H9 (cell line): ENCODE measurements around the gene CYSTM1. TPM values are rescaled to one million over a fixed set of nuclear protein-coding genes. Genes with fewer than 3 reads are reported as not detected.

Source experiments
- DNase-seq: peaks from one replicate; pipeline ENCODE4 v3.0.0-alpha.2; 2017
- H2AFZ ChIP-seq: one replicate; pipeline ENCODE4 v1.6.1; 2013; ENCODE audit warnings: mild to moderate bottlenecking, low read length, control low read depth, moderate library complexity
- H2AK5ac ChIP-seq: 2 replicates; pipeline ENCODE4 v1.6.1; 2013; ENCODE audit warnings: low read length, control low read depth, mixed read lengths; ENCODE audit not compliant: insufficient read length
- H2BK120ac ChIP-seq: one replicate; pipeline ENCODE4 v1.6.1; 2013; ENCODE audit warnings: low read depth, mild to moderate bottlenecking, low read length, control low read depth, inconsistent platforms; ENCODE audit not compliant: poor library complexity, severe bottlenecking
- H2BK12ac ChIP-seq: 2 replicates; pipeline ENCODE4 v1.6.1; 2013; ENCODE audit warnings: low read length, control low read depth, mixed read lengths, low read depth; ENCODE audit not compliant: insufficient read length
- H2BK15ac ChIP-seq: 2 replicates; pipeline ENCODE4 v1.6.1; 2013; ENCODE audit warnings: low read depth, low read length, control low read depth
- H2BK20ac ChIP-seq: one replicate; pipeline ENCODE4 v1.6.1; 2013; ENCODE audit warnings: low read depth, mild to moderate bottlenecking, low read length, control low read depth, inconsistent platforms; ENCODE audit not compliant: poor library complexity, severe bottlenecking
- H2BK5ac ChIP-seq: 2 replicates; pipeline ENCODE4 v1.6.1; 2013; ENCODE audit warnings: low read length, control low read depth, mixed read lengths; ENCODE audit not compliant: insufficient read length
- H3K14ac ChIP-seq: 2 replicates; pipeline ENCODE4 v1.6.1; 2013; ENCODE audit warnings: low read length, control low read depth; ENCODE audit not compliant: insufficient read depth
- H3K18ac ChIP-seq: 2 replicates; pipeline ENCODE4 v1.6.1; 2013; ENCODE audit warnings: low read depth, mild to moderate bottlenecking, mixed read lengths, low read length, control low read depth; ENCODE audit not compliant: insufficient read length
- H3K23ac ChIP-seq: 2 replicates; pipeline ENCODE4 v1.6.1; 2013; ENCODE audit warnings: low read length, control low read depth, mixed read lengths, low read depth; ENCODE audit not compliant: insufficient read length
- H3K23me2 ChIP-seq: 2 replicates; pipeline ENCODE4 v1.6.1; 2013; ENCODE audit warnings: low read depth, mild to moderate bottlenecking, mixed read lengths, low read length, control low read depth; ENCODE audit not compliant: insufficient read length, poor library complexity, severe bottlenecking
- H3K27ac ChIP-seq: 2 replicates; pipeline ENCODE4 v1.5.1; 2013; ENCODE audit warnings: low read length, control low read depth, mixed read lengths, low read depth; ENCODE audit not compliant: insufficient read length
- H3K27me3 ChIP-seq: 2 replicates; pipeline ENCODE4 v1.6.1; 2013; ENCODE audit warnings: low read length, control low read depth, inconsistent platforms; ENCODE audit not compliant: insufficient read depth
- H3K4ac ChIP-seq: 2 replicates; pipeline ENCODE4 v1.6.1; 2013; ENCODE audit warnings: low read depth, mild to moderate bottlenecking, control low read depth, inconsistent platforms, low read length, moderate library complexity
- H3K4me1 ChIP-seq: 2 replicates; pipeline ENCODE4 v1.6.1; 2013; ENCODE audit warnings: low read length, control low read depth, inconsistent platforms; ENCODE audit not compliant: insufficient read depth
- H3K4me2 ChIP-seq: 2 replicates; pipeline ENCODE4 v1.6.1; 2013; ENCODE audit warnings: low read length, control low read depth, mixed read lengths; ENCODE audit not compliant: insufficient read length, insufficient read depth
- H3K56ac ChIP-seq: 2 replicates; pipeline ENCODE4 v1.6.1; 2013; ENCODE audit warnings: low read depth, mild to moderate bottlenecking, mixed read lengths, low read length, control low read depth; ENCODE audit not compliant: insufficient read length
- H3K79me1 ChIP-seq: 2 replicates; pipeline ENCODE4 v1.6.1; 2013; ENCODE audit warnings: low read depth, mild to moderate bottlenecking, moderate library complexity, low read length, control low read depth, inconsistent platforms; ENCODE audit not compliant: insufficient read depth, poor library complexity, severe bottlenecking
- H3K79me2 ChIP-seq: 2 replicates; pipeline ENCODE4 v1.6.1; 2013; ENCODE audit warnings: low read length, control low read depth, inconsistent platforms; ENCODE audit not compliant: insufficient read depth
- H3K9ac ChIP-seq: 2 replicates; pipeline ENCODE4 v1.6.1; 2013; ENCODE audit warnings: low read length, control low read depth, mixed read lengths; ENCODE audit not compliant: insufficient read length; ENCODE audit errors: extremely low read depth
- H3K9me3 ChIP-seq: one replicate; pipeline ENCODE4 v1.6.1; 2013; ENCODE audit warnings: low read depth, low read length, inconsistent platforms; ENCODE audit not compliant: control insufficient read depth
- H3T11ph ChIP-seq: one replicate; pipeline ENCODE4 v1.6.1; 2013; ENCODE audit warnings: mild to moderate bottlenecking, low read length, control low read depth, inconsistent platforms
- H4K20me1 ChIP-seq: one replicate; pipeline ENCODE4 v1.6.1; 2013; ENCODE audit not compliant: control insufficient read depth, insufficient read length, insufficient read depth
- H4K5ac ChIP-seq: 2 replicates; pipeline ENCODE4 v1.6.1; 2013; ENCODE audit warnings: low read depth, mild to moderate bottlenecking, mixed read lengths, low read length, control low read depth; ENCODE audit not compliant: insufficient read length
- H4K8ac ChIP-seq: replicated peaks from 2 replicates; pipeline ENCODE4 v1.6.1; 2013; ENCODE audit warnings: low read length, control low read depth, mixed read lengths, low read depth; ENCODE audit not compliant: insufficient read length
- H4K91ac ChIP-seq: 2 replicates; pipeline ENCODE4 v1.6.1; 2013; ENCODE audit warnings: low read depth, mild to moderate bottlenecking, moderate library complexity, mixed read lengths, low read length, control low read depth; ENCODE audit not compliant: insufficient read length
- H3K27ac Mint-ChIP-seq, 3 experiments: 2 replicates in 2 of 3; 3 replicates in 1 of 3; pipeline ENCODE4 v1.8.0; 2020 to 2021; ENCODE audit warnings: mixed read lengths in 3 of 3, mild to moderate bottlenecking in 1 of 3, moderate library complexity in 1 of 3
- H3K27me3 Mint-ChIP-seq: 2 replicates; pipeline ENCODE4 v1.8.0; 2021; ENCODE audit warnings: low read depth, mild to moderate bottlenecking, moderate library complexity, mixed read lengths
- H3K36me3 Mint-ChIP-seq, 3 experiments: 2 replicates in 2 of 3; 3 replicates in 1 of 3; pipeline ENCODE4 v1.8.0; 2020 to 2021; ENCODE audit warnings: low read depth in 3 of 3, mixed read lengths in 3 of 3; ENCODE audit not compliant: insufficient read depth in 1 of 3
- H3K4me1 Mint-ChIP-seq, 2 experiments: 2 replicates each; pipeline ENCODE4 v1.8.0; 2020; ENCODE audit warnings: mixed read lengths in 2 of 2
- H3K4me3 Mint-ChIP-seq, 2 experiments: 2 replicates in 1 of 2; 3 replicates in 1 of 2; pipeline ENCODE4 v1.8.0; 2020 to 2021; ENCODE audit warnings: mild to moderate bottlenecking in 2 of 2, mixed read lengths in 2 of 2, moderate library complexity in 1 of 2
- H3K9me3 Mint-ChIP-seq, 2 experiments: 2 replicates in 1 of 2; 3 replicates in 1 of 2; pipeline ENCODE4 v1.8.0; 2020; ENCODE audit warnings: mild to moderate bottlenecking in 2 of 2, mixed read lengths in 2 of 2, moderate library complexity in 1 of 2
- WGBS: extraction: QIAGEN DNeasy Blood & Tissue Kit; methylation state at CpG from one replicate; pipeline ENCODE4 v1.1.7; 2013; ENCODE audit warnings: missing lambda C conversion rate, low lambda C conversion rate, mixed read lengths; ENCODE audit not compliant: insufficient read length; ENCODE audit errors: extremely low coverage; 5-methylcytosine and 5-hydroxymethylcytosine counted together
- total RNA-seq: library from RNA; stranded (reverse); gene quantifications from 2 replicates; pipeline ENCODE4 v1.2.1, GENCODE V29; 2021
- TF ChIP-seq, protein P1 (sequence below): fragments of 200-600 bp; sonication (generic); conservative IDR thresholded peaks from 3 replicates; pipeline ENCODE4 v1.8.0; 2021; ENCODE audit warnings: antibody characterized with exemption, mild to moderate bottlenecking

Gene CYSTM1
- total RNA-seq, 1 experiment from 2014 or later: 20.6 TPM

DNA sequence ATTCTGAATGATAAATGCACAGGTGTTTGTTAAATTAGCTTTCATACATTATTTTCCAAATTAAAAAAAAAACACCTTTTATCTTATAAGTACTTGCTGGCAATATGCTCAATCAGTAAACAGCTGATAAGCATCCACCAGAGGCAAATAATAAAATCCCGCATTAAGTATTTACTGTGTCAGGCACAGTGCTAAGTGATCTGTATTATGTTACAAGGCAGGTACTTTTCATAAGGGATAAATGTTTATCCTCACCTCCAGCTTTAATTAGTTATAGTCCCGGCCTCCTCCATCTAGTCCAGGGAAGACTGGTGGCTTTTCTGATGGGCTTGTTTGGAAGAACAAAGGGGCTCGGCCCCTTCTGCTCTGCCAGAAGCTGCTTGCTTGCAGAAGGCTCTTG lies 87.9 kb downstream of the CYSTM1 start:
- H3K27ac Mint-ChIP-seq: no peak overlapping the region

More for the DNA sequence above, 87.9 kb downstream of the CYSTM1 start:
- Mint-ChIP-seq H3K4me1 (peaks cover 20 to 27% of the 10 kb centered on the region in 2 experiments), H3K36me3 (peaks cover 4 to 13% (median 6%) of the 10 kb centered on the region in 3 experiments; a peak in 6 of 7 replicates), H3K9me3 (no peaks in the 10 kb centered on the region), H3K4me3 (no peak overlapping the region), H3K27me3 (no peaks in the 10 kb centered on the region)
- H2BK5ac ChIP-seq: no peak overlapping the region
- no peak overlapping the region for H2AK5ac ChIP-seq
- H2BK15ac ChIP-seq: no peak overlapping the region
- H2AFZ ChIP-seq: no peak overlapping the region
- no peak overlapping the region for H3K9ac ChIP-seq
- H3T11ph ChIP-seq: no peak overlapping the region
- peaks cover 3% of the 10 kb centered on the region; the same call in 1 of the 2 replicates for H3K4me1 ChIP-seq
- H3K9me3 ChIP-seq: no peaks in the 10 kb centered on the region
- H3K23ac ChIP-seq: no peak overlapping the region
- no peak for DNase-seq
- no peak overlapping the region for H3K4me2 ChIP-seq
- no peaks in the 10 kb centered on the region for H3K27me3 ChIP-seq
- no peaks in the 10 kb centered on the region for H3K23me2 ChIP-seq
- no peak overlapping the region for H4K5ac ChIP-seq
- TF ChIP-seq, protein P1, sequence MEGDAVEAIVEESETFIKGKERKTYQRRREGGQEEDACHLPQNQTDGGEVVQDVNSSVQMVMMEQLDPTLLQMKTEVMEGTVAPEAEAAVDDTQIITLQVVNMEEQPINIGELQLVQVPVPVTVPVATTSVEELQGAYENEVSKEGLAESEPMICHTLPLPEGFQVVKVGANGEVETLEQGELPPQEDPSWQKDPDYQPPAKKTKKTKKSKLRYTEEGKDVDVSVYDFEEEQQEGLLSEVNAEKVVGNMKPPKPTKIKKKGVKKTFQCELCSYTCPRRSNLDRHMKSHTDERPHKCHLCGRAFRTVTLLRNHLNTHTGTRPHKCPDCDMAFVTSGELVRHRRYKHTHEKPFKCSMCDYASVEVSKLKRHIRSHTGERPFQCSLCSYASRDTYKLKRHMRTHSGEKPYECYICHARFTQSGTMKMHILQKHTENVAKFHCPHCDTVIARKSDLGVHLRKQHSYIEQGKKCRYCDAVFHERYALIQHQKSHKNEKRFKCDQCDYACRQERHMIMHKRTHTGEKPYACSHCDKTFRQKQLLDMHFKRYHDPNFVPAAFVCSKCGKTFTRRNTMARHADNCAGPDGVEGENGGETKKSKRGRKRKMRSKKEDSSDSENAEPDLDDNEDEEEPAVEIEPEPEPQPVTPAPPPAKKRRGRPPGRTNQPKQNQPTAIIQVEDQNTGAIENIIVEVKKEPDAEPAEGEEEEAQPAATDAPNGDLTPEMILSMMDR: no peak
- no CpG with 5 or more reads among the region's 3 CpGs for WGBS
- no peak overlapping the region for H4K91ac ChIP-seq
- H3K79me1 ChIP-seq: peaks cover 8% of the 10 kb centered on the region
- no peaks in the 10 kb centered on the region for H4K20me1 ChIP-seq
- no peak overlapping the region for H2BK120ac ChIP-seq
- H3K79me2 ChIP-seq: 0 out of 2 replicates have a peak, but pooled peaks cover 3% of the 10 kb centered on the region
- no peak overlapping the region for H3K27ac ChIP-seq
- no peak overlapping the region for H3K4ac ChIP-seq
- no peak overlapping the region for H4K8ac ChIP-seq
- no peak overlapping the region for H3K14ac ChIP-seq
- no peak overlapping the region for H3K18ac ChIP-seq
- H2BK12ac ChIP-seq: no peak overlapping the region
- no peak overlapping the region for H2BK20ac ChIP-seq
- H3K56ac ChIP-seq: no peak overlapping the region
